ENCODE data around the gene LENG9.
"Not testable (repeated sequence)": the region's sequence is repeated elsewhere in the genome, so short reads cannot be mapped to it uniquely, and the experiment has no call there.

Gene LENG9

GRCh38 chr19:54469496-54469934, 5.9 kb upstream of the LENG9 start:
- no peak overlapping the region for H3K23ac ChIP-seq (ENCODE audit: low read length)
- H4K8ac ChIP-seq (ENCODE audit: low read depth, low read length), result no peak overlapping the region
- no peak overlapping the region for H3K27ac ChIP-seq (ENCODE audit: low read depth, low read length)
- H3K79me2 ChIP-seq (ENCODE audit: control insufficient read depth, insufficient read depth, low read length), result no peaks in the 10 kb centered on the region
- H3K4me1 ChIP-seq (ENCODE audit: control insufficient read depth, low read depth, low read length), result no peaks in the 10 kb centered on the region
- H2BK120ac ChIP-seq (ENCODE audit: low read depth, low read length), result no peak overlapping the region
- DNase-seq, result no peak
- no peaks in the 10 kb centered on the region for H3K36me3 ChIP-seq (ENCODE audit: control insufficient read depth, insufficient read depth, low read length)
- H3K56ac ChIP-seq (ENCODE audit: low read length), result no peak overlapping the region
- no peaks in the 10 kb centered on the region for H3K79me1 ChIP-seq (ENCODE audit: low read length)
- no CpG with 5 or more reads among the region's 8 CpGs for WGBS (ENCODE audit: extremely low coverage, insufficient coverage, low lambda C conversion rate)
- no peak overlapping the region for H3K4me2 ChIP-seq (ENCODE audit: low read length)
- H2BK15ac ChIP-seq (replicated peaks; ENCODE audit: low read depth), result no peak overlapping the region
- H4K5ac ChIP-seq (ENCODE audit: low read length), result no peak overlapping the region
- no peak overlapping the region for H3K4ac ChIP-seq (ENCODE audit: low read depth, low read length)
- no peak overlapping the region for H2AK5ac ChIP-seq (ENCODE audit: low read length)
- peaks cover 12% of the 10 kb centered on the region for H3K27me3 ChIP-seq (ENCODE audit: insufficient read depth, low read length, poor library complexity)
- H2BK5ac ChIP-seq (ENCODE audit: low read length), result no peak overlapping the region
- no peak overlapping the region for H3K4me3 ChIP-seq (ENCODE audit: low read length)
- H3K18ac ChIP-seq (ENCODE audit: low read length), result no peak overlapping the region
- no peak overlapping the region for H3K9ac ChIP-seq (ENCODE audit: low read length)

- H3K4me2 ChIP-seq (ENCODE audit: low read length); H4K8ac ChIP-seq (ENCODE audit: low read depth, low read length); H3K18ac ChIP-seq (ENCODE audit: low read length); H4K5ac ChIP-seq (ENCODE audit: low read length); H2BK120ac ChIP-seq (ENCODE audit: low read depth, low read length); H3K4ac ChIP-seq (ENCODE audit: low read depth, low read length); H2AK5ac ChIP-seq (ENCODE audit: low read length); H3K4me3 ChIP-seq (ENCODE audit: low read length); H3K23ac ChIP-seq (ENCODE audit: low read length); H3K56ac ChIP-seq (ENCODE audit: low read length); H3K36me3 ChIP-seq (ENCODE audit: control insufficient read depth, insufficient read depth, low read length); H3K4me1 ChIP-seq (ENCODE audit: control insufficient read depth, low read depth, low read length); H3K27ac ChIP-seq (ENCODE audit: low read depth, low read length); H2BK15ac ChIP-seq (replicated peaks; ENCODE audit: low read depth); H3K9ac ChIP-seq (ENCODE audit: low read length); H3K27me3 ChIP-seq (ENCODE audit: insufficient read depth, low read length, poor library complexity); H3K79me1 ChIP-seq (ENCODE audit: low read length); H2BK5ac ChIP-seq (ENCODE audit: low read length); H3K79me2 ChIP-seq (ENCODE audit: control insufficient read depth, insufficient read depth, low read length); DNase-seq: not testable (repeated sequence)
- WGBS (ENCODE audit: extremely low coverage, insufficient coverage, low lambda C conversion rate), result no CpG with 5 or more reads among the region's 14 CpGs
These were observed 2.5 kb upstream of the LENG9 start for GRCh38 chr19:54466110-54466480.

DNA sequence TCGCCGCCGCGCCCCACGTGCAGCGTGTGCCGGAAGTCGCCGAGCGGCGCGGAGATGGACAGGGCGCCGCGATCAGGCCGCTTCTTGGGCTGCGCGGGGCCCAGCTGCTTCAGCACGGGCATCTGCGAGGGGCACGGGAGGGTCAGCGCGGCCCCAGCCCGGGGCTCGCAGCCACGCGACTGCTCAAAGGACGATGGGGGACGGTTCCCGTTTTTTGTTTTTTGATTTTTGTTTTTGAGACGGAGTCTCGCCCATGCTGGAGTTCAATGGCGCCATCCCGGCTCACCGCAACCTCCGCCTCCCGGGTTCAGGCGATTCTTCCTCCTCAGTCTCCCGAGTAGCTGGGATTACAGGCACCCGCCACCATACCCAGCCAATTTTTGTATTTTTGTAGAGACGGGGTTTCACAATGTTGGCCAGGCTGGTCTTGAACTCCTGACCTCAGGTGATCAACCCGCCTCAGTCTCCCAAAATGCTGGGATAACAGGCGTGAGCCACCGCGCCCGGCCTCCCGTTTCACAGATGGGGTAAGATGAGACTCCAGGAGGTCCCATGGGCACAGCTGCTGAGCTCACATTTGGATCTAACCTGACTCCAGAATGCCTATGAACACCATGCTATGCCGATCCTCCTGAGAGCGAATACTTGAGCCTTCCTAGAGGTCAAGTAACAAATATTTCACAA, 2.0 kb upstream of the LENG9 start:
- H2BK15ac ChIP-seq (replicated peaks; ENCODE audit: low read depth), result no peak overlapping the region
- peaks cover 1% of the 10 kb centered on the region for H3K79me1 ChIP-seq (ENCODE audit: low read length)
- no peaks in the 10 kb centered on the region for H3K79me2 ChIP-seq (ENCODE audit: control insufficient read depth, insufficient read depth, low read length)
- no peak overlapping the region for H4K5ac ChIP-seq (ENCODE audit: low read length)
- no CpG with 5 or more reads among the region's 49 CpGs for WGBS (ENCODE audit: extremely low coverage, insufficient coverage, low lambda C conversion rate)
- H3K23ac ChIP-seq (ENCODE audit: low read length), result no peak overlapping the region
- no peak overlapping the region for H3K9ac ChIP-seq (ENCODE audit: low read length)
- H3K56ac ChIP-seq (ENCODE audit: low read length), result no peak overlapping the region
- H3K4me3 ChIP-seq (ENCODE audit: low read length), result no peak overlapping the region
- H3K4me2 ChIP-seq (ENCODE audit: low read length), result no peak overlapping the region
- H3K18ac ChIP-seq (ENCODE audit: low read length), result no peak overlapping the region
- peaks cover 2% of the 10 kb centered on the region for H3K27me3 ChIP-seq (ENCODE audit: insufficient read depth, low read length, poor library complexity)
- H2BK5ac ChIP-seq (ENCODE audit: low read length), result no peak overlapping the region
- no peak overlapping the region for H2AK5ac ChIP-seq (ENCODE audit: low read length)
- peaks cover 5% of the 10 kb centered on the region for H3K4me1 ChIP-seq (ENCODE audit: control insufficient read depth, low read depth, low read length)
- no peak overlapping the region for H3K4ac ChIP-seq (ENCODE audit: low read depth, low read length)
- no peak overlapping the region for H4K8ac ChIP-seq (ENCODE audit: low read depth, low read length)
- peaks cover 5% of the 10 kb centered on the region for H3K36me3 ChIP-seq (ENCODE audit: control insufficient read depth, insufficient read depth, low read length)
- no peak overlapping the region for H3K27ac ChIP-seq (ENCODE audit: low read depth, low read length)
- H2BK120ac ChIP-seq (ENCODE audit: low read depth, low read length), result no peak overlapping the region
- DNase-seq, result no peak

DNA sequence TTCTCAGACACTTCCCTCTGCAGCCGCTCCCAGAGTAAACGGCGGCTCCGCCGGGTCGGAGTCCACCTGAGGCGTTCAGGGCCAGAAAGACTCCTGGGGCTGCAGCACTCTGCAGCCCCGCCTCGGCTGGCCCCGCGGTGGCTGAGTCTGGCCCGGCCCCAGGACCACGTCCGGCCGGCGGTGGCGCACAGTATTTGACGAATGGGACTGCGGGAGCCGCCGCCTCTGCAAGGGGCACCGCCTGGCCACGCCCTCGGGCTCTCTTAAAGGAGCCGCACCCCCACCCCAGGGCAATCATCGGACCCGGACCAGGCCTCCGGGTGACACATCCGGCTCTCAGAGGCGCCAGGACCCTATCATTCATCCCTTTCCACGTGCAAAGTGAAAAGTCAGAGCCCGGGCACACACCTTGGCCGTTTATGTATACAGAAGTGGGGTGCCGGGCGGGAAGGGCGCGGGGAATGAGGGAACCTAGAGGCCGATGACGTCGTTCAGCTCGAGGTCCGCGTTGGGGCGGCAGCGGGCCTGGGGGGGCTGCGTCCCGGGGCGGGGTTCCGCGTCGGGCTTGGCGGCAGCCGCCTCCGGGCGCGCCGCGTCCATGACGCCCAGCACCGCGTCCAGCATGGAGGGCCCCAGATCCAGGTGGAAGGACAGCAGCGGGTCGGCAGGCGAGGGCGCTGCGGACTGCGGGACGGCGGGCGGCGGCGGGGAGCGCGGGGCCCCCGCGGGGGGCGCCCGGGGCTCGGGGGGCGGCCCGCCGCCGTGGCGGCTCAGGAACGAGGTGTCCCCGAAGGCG, 1.2 kb upstream of the LENG9 start:
- DNase-seq, result peak; percentile 96
- WGBS (ENCODE audit: extremely low coverage, insufficient coverage, low lambda C conversion rate), result no CpG with 5 or more reads among the region's 87 CpGs
- Histone ChIP-seq H3K79me2 (ENCODE audit: control insufficient read depth, insufficient read depth, low read length) (no peaks in the 10 kb centered on the region), H2AK5ac (ENCODE audit: low read length) (no peak overlapping the region), H3K4me1 (ENCODE audit: control insufficient read depth, low read depth, low read length) (peaks cover 5% of the 10 kb centered on the region), H3K23ac (ENCODE audit: low read length) (peak overlapping the region; percentile 66), H3K36me3 (ENCODE audit: control insufficient read depth, insufficient read depth, low read length) (peaks cover 5% of the 10 kb centered on the region), H3K27ac (ENCODE audit: low read depth, low read length) (peak overlapping the region; percentile 96), H3K4me3 (ENCODE audit: low read length) (peak overlapping the region; percentile 60), H3K79me1 (ENCODE audit: low read length) (peaks cover 2% of the 10 kb centered on the region), H3K4me2 (ENCODE audit: low read length) (peak overlapping the region; percentile 71), H4K5ac (ENCODE audit: low read length) (no peak overlapping the region), H3K56ac (ENCODE audit: low read length) (peak overlapping the region; percentile 90), H2BK5ac (ENCODE audit: low read length) (peak overlapping the region; percentile 79), H4K8ac (ENCODE audit: low read depth, low read length) (no peak overlapping the region), H3K18ac (ENCODE audit: low read length) (peak overlapping the region; percentile 89), H3K9ac (ENCODE audit: low read length) (peak overlapping the region; percentile 77), H2BK120ac (ENCODE audit: low read depth, low read length) (no peak overlapping the region), H3K4ac (ENCODE audit: low read depth, low read length) (no peak overlapping the region), H3K27me3 (ENCODE audit: insufficient read depth, low read length, poor library complexity) (no peaks in the 10 kb centered on the region), H2BK15ac (replicated peaks; ENCODE audit: low read depth) (no peak overlapping the region)

DNA sequence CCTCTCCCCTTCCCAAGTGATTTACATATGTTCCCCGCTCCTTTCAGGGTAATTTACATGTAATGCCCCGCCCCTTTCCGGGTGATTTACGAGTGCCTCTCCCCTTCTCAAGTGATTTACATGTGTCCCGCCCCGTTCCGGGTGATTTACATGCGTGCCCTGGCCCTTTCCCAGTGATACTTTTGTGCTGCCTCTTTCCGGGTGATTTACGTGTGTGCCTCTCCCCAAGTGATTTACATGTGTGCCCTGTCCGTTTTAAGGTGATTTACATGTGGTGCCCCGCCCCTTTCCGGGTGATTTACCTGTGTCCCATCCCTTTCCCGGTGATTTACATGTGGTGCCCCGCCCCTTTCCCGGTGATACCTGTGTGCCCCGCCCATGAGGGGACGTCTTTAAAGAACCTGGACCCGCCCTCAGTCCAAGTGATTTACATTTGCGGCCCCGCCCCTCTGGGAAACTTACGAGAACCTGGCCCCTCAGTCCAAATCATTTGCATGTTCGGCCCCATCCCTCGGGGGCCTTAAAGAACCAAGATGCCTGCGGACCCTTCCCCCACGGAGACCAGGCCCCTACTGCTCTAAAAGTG, 559 bp upstream of the LENG9 start:
- Histone ChIP-seq H2BK15ac (replicated peaks; ENCODE audit: low read depth) (no peak overlapping the region), H3K9ac (ENCODE audit: low read length) (peak overlapping the region; percentile 77), H3K56ac (ENCODE audit: low read length) (peak overlapping the region; percentile 90), H3K27ac (ENCODE audit: low read depth, low read length) (peak overlapping the region; percentile 96), H4K5ac (ENCODE audit: low read length) (no peak overlapping the region), H2AK5ac (ENCODE audit: low read length) (no peak overlapping the region), H3K27me3 (ENCODE audit: insufficient read depth, low read length, poor library complexity) (no peaks in the 10 kb centered on the region), H3K23ac (ENCODE audit: low read length) (no peak overlapping the region), H3K18ac (ENCODE audit: low read length) (peak overlapping the region; percentile 89), H2BK5ac (ENCODE audit: low read length) (peak overlapping the region; percentile 79), H3K4ac (ENCODE audit: low read depth, low read length) (no peak overlapping the region), H3K36me3 (ENCODE audit: control insufficient read depth, insufficient read depth, low read length) (peaks cover 8% of the 10 kb centered on the region), H3K79me2 (ENCODE audit: control insufficient read depth, insufficient read depth, low read length) (peaks cover 2% of the 10 kb centered on the region), H3K79me1 (ENCODE audit: low read length) (peaks cover 5% of the 10 kb centered on the region), H4K8ac (ENCODE audit: low read depth, low read length) (no peak overlapping the region), H3K4me2 (ENCODE audit: low read length) (peak overlapping the region; percentile 71), H2BK120ac (ENCODE audit: low read depth, low read length) (no peak overlapping the region), H3K4me3 (ENCODE audit: low read length) (peak overlapping the region; percentile 60), H3K4me1 (ENCODE audit: control insufficient read depth, low read depth, low read length) (peaks cover 5% of the 10 kb centered on the region)
- no CpG with 5 or more reads among the region's 26 CpGs for WGBS (ENCODE audit: extremely low coverage, insufficient coverage, low lambda C conversion rate)
- peak; percentile 99 for DNase-seq

Measured in mesendoderm (in vitro differentiated cells).